T-helper 9 cell (primary cell): ENCODE measurements around the gene HDHD2.
"Not testable (repeated sequence)": the region's sequence is repeated elsewhere in the genome, so short reads cannot be mapped to it uniquely, and the experiment has no call there.

Experiments used
- DNase-seq: peaks from one replicate; pipeline ENCODE4 v3.0.0-alpha.2; 2020
- total RNA-seq, 2 donors: gene quantifications; one replicate each; lab custom pipeline; 2026; lab: John Stamatoyannopoulos, UW

HDHD2 gene, protein sequence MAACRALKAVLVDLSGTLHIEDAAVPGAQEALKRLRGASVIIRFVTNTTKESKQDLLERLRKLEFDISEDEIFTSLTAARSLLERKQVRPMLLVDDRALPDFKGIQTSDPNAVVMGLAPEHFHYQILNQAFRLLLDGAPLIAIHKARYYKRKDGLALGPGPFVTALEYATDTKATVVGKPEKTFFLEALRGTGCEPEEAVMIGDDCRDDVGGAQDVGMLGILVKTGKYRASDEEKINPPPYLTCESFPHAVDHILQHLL
- total RNA-seq, result 1.9 to 8.7 reads per million in 2 donors

GRCh38 chr18:47150029-47150823 is at the start of gene HDHD2:
TSS of gene HDHD2 (minus strand) at chr18:47150500. CDS start at chr18:47136439, 14,061 bp downstream.
- peak; percentile 55 for DNase-seq

GRCh38 chr18:47195961-47196360 is 45.7 kb upstream of the HDHD2 start:
- DNase-seq, result not testable (repeated sequence)

DNA sequence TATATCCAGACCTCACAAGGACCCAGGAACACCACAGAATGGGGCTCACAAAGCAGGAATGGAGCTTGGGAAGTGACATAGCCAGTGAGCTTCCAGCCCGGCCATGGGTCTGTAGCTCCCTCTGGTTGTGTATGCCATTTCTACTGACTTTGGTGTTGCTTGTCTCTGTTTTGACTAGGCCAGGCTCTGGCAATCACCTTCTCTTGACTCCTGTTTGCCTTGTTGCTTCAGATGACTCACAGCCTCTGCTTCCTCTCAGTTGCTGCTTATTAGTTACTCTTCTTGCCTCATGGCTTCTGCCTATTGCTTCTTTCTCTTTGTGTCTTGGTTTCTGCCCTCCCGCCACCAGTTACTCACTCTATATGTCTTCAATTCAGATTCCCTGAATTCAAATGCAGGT is 41.7 kb upstream of the HDHD2 start:
- DNase-seq, result no peak

DNA sequence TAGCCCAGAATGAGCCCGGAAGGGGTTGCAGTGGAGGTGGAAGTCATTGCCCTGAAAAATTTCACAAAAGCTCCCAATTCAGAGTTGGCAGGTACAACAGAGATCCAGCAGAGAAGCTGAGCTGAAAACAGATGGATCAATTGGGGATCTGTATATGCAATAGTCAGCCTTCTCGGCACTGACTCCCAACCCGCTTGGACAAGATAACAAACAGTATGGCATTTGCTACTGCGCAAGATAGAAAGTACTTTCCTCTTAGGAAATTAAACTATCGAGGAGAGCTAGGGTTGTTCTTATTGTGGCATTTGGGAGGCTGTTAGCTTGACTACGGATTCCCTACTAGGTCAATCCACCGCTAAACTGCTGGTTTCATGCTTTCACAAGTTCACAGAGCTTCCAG is 37.4 kb upstream of the HDHD2 start:
- DNase-seq, result no peak

- DNase-seq, result no peak
Observed at GRCh38 chr18:47184419-47185050, 34.2 kb upstream of the HDHD2 start.

- not testable (repeated sequence) for DNase-seq
Observed at GRCh38 chr18:47182156-47182555, 31.9 kb upstream of the HDHD2 start.

DNA sequence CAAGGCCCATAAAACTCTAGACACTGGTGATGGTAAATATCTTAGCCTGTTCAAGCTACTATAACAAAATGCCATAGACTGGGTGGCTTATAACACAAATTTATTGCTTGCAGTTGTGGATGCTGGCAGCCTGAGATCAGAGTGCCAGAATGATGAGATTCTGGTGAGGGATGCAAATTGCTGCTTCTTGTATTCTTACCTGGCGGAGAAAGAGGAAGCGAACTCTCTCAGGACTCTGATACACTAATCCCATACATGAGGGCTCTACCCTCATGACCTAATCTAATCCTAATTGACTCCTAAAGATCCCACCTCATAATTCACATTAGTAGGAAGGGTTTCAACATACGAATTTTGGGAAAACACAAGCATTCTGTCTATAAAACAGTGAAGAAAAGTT is 30.5 kb upstream of the HDHD2 start:
- DNase-seq, result no peak

DNA sequence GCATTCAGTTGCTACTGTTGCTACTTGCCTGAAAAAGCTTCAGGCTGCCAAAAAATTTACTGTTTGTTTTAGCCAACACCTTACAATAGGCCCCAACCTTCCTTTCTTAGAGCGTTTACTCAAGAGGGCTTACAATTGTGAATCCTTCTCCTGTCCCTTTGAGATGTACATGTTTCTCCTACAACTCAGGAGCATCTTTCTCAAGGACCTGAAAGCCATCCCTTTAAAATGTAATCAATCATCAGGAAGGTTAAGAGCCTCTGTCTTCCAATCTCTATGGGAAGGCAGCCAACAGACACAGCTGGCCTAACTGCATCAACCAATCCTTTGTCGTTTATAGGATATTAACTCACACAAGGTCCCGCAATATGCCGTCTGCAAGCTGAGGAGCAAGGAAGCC is 29.2 kb upstream of the HDHD2 start:
- DNase-seq, result no peak

GRCh38 chr18:47175898-47176575 is 25.7 kb upstream of the HDHD2 start, which contains the start of gene IER3IP1:
TSS of gene IER3IP1 (minus strand) at chr18:47176364. CDS start at chr18:47176277, 87 bp downstream.
- DNase-seq, result peak; percentile 84

DNA sequence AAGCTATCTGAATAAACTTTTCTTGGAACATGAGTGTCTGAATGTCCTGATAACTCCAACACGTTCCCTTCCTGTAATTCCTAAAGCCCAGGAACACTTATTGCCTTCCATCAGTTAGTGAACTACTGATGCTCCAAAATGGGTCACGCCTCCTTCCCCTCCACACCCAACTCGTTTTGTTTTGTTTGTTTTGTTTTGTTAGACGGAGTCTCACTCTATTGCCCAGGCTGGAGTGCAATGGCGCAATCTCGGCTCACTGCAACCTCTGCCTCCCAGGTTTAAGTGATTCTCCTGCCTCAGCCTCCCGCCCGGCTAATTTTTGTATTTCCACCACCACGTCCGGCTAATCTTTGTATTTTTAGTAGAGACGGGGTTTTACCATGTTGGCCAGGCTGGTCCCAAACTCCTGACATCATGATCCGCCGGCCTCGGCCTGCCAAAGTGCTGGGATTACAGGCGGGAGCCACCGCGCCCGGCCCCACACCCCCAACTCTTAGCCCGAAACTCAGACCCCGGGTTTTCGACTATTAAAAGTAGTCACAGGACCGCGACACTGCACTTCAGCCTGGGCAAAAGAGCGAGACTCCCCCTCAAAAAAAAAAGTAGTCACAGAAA is 25.1 kb upstream of the HDHD2 start:
- DNase-seq, result no peak

- no peak for DNase-seq
Observed at GRCh38 chr18:47174545-47175116, 24.3 kb upstream of the HDHD2 start.

GRCh38 chr18:47172476-47172875 is 22.2 kb upstream of the HDHD2 start:
- no peak for DNase-seq

- DNase-seq, result no peak
Observed at GRCh38 chr18:47168913-47169312, 18.6 kb upstream of the HDHD2 start.

DNA sequence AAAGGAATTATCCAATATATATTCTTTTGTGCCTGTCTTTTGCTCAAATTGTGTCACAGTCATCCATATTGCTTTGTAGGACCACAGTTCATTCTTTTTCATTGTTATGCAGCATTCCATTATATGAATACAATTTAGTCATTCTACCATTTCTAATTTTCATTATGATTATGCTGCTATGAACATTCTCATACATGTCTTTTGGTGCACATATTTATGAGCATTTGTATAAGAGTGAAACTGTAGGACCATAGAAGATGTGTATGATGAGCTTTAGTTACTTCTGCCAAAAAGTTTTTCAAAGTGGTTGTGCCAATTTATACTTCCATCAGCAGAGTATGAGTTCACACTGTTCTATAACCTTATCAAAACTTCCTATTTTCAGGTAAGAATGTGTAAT is 18.2 kb upstream of the HDHD2 start:
- no peak for DNase-seq

DNA sequence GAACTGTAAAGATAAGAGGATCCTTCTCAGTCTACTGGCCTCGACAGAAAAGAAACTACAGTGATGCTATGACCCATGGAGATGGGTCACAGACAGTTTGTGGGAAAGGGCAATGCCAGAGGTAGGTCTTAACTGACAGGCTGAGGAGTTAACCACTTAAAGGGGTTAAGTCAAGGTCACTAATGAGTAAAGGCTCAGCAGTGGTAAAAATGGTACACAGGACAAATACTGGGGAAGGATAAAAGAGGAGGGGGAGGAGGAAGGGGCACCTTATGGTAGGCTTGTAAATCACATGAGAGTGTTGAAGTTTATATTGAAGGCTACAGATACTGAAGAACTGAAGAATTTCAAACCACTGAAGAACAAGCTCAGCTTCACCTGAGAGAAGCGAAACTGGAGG is 16.0 kb upstream of the HDHD2 start:
- no peak for DNase-seq

DNA sequence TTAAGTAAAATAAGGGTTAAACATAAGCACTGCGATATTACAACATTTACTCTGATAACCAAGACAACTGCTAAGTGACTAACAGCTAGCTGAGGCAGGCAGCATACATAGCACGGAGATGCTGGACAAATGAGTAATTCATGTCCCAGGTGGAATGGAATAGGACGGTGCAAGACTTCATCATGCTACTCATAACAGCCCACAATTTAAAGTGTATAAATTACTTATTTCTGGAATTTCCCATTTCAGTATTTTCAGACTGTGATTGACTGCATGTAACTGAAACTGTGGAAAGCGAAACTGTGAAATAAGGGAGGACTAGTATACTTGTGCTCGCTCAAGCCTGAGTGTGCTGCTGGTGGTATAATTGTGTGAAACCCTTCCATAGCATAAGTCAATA is 12.9 kb upstream of the HDHD2 start:
- no peak for DNase-seq

DNA sequence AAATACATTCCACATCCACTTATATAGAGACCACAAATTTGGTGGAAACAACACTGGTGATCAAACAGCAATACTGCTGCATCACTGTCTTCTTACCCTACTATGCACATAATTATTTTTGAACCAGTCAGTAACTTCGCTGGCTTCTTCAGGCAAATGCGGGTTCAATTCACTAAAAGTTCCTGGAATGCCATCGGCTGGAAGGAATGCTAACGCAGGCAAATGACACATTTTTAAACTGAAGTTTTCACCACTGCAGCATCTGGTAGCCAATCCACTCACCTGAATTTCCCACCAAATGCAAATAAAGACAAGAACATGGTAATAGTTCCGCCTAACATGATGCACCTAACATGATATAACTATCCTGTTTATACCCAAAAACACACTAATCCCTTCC is 10.0 kb upstream of the HDHD2 start:
- DNase-seq, result no peak

- not testable (repeated sequence) for DNase-seq
Observed at GRCh38 chr18:47158404-47158803, 8.1 kb upstream of the HDHD2 start.

DNA sequence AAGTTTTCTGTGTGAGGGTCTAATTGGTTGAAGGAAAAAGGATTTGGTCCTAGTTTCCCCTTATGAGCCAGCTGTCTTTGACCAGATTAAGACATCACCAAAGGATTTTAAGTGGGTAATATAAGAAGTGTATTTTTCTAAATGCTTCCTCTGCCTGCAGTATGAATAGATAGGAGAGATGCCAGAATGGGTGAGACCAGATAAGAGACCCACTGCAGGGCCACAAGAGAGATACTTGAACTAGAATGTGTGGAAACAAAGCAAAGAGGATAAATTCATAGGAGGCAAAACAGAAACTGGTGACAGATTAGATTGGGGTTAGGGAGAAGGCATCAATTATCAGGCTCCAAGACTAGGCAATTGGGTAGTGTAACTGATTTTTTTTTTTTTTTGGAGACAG is 1.1 kb upstream of the HDHD2 start:
- no peak for DNase-seq

DNA sequence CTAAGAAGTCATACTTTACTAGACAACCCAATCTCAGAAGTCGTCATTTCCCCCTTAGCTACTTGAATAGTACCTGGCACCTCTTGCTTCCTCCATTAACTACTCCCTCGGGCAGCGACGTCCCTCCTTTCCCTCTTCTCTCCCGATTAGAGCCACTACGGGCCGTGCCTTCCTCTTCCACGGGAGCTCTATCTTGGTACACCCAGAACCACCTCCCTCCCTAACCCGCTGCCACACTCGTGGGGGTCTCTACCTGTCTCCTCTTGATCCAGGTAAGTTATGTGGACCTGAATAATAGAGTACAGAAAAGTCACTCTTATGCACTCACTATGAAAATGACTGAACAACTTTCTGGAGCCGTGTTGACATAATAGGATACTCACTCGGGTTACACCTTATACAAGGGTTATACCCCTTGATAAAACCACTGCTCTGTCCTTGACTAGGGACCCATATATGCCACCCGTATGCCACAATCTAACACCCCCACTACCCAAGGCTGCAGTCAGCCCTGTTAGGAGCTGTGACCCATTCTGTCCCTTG is 595 bp upstream of the HDHD2 start:
- no peak for DNase-seq

- DNase-seq, result no peak
Observed at GRCh38 chr18:47149457-47150028, 757 bp downstream of the HDHD2 start.

DNA sequence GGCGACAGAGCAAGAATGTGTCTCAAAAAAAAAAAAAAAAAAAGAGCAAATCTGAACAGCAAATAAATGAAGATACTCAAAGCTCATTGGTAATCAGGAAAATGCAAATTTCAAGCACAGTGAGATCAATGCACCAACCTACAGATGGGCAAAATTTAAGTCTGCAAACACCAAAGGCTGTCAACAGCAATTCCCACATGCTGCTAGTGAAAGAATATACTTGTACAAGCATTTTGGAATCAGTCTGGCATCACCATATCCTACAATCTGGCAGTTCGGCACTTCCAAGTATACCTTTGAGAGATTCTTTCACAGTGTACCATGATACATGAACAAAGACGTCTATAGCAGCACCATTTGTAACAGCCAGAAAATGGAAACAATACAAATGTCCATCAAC is 4.1 kb downstream of the HDHD2 start:
- no peak for DNase-seq
